Nephron (organoid): ENCODE measurements around the gene SLC25A34.

Experiments used
- H3K27ac Mint-ChIP-seq, 3 experiments: 2 replicates each; pipeline ENCODE4 v1.8.0; 2020; ENCODE audit warnings: mixed read lengths in 3 of 3, mild to moderate bottlenecking in 2 of 3, moderate library complexity in 1 of 3
- H3K27me3 Mint-ChIP-seq: 2 replicates; pipeline ENCODE4 v1.8.0; 2021; ENCODE audit warnings: low read depth, mild to moderate bottlenecking, moderate library complexity, mixed read lengths
- H3K36me3 Mint-ChIP-seq: 2 replicates; pipeline ENCODE4 v1.8.0; 2020; ENCODE audit warnings: low read depth, mixed read lengths
- H3K4me1 Mint-ChIP-seq: 2 replicates; pipeline ENCODE4 v1.8.0; 2020; ENCODE audit warnings: mixed read lengths
- H3K4me3 Mint-ChIP-seq, 3 experiments: 2 replicates each; pipeline ENCODE4 v1.8.0; 2020; ENCODE audit warnings: mild to moderate bottlenecking in 3 of 3, mixed read lengths in 3 of 3, moderate library complexity in 2 of 3
- H3K9me3 Mint-ChIP-seq: 2 replicates; pipeline ENCODE4 v1.8.0; 2020; ENCODE audit warnings: mixed read lengths
- CTCF ChIP-seq, 3 experiments: fragments of 200-600 bp; sonication (generic); IDR thresholded peaks; one replicate each; pipeline ENCODE4 v1.5.0; 2021; ENCODE audit warnings: antibody characterized with exemption in 3 of 3; ENCODE audit not compliant: unreplicated experiment in 3 of 3

The SLC25A34 gene

GRCh38 chr1:15722836-15723532 lies 13.1 kb upstream of the SLC25A34 start:
- H3K4me3 Mint-ChIP-seq = no peak overlapping the region

GRCh38 chr1:15723631-15724246 lies 12.3 kb upstream of the SLC25A34 start:
- Mint-ChIP-seq H3K36me3 (peaks cover 38% of the 10 kb centered on the region), H3K9me3 (no peaks in the 10 kb centered on the region), H3K27me3 (no peaks in the 10 kb centered on the region), H3K27ac (no peak overlapping the region), H3K4me3 (no peak overlapping the region), H3K4me1 (peaks cover 24% of the 10 kb centered on the region)
- no peak for TF ChIP-seq CTCF (IDR thresholded peaks at IDR 0.05; ENCODE audit: unreplicated experiment in 3 of 3)

More at GRCh38 chr1:15722836-15723532, 13.1 kb upstream of the SLC25A34 start:
- no peaks in the 10 kb centered on the region for H3K27me3 Mint-ChIP-seq
- TF ChIP-seq CTCF (IDR thresholded peaks at IDR 0.05; ENCODE audit: unreplicated experiment in 3 of 3) = no peak
- H3K27ac Mint-ChIP-seq = no peak overlapping the region
- H3K36me3 Mint-ChIP-seq = peaks cover 45% of the 10 kb centered on the region
- no peaks in the 10 kb centered on the region for H3K9me3 Mint-ChIP-seq
- H3K4me1 Mint-ChIP-seq = peaks cover 29% of the 10 kb centered on the region

- Mint-ChIP-seq H3K27ac (no peak overlapping the region), H3K27me3 (no peaks in the 10 kb centered on the region), H3K4me3 (no peak overlapping the region), H3K4me1 (peaks cover 24% of the 10 kb centered on the region), H3K9me3 (no peaks in the 10 kb centered on the region), H3K36me3 (peaks cover 34% of the 10 kb centered on the region)
- TF ChIP-seq CTCF (IDR thresholded peaks at IDR 0.05; ENCODE audit: unreplicated experiment in 3 of 3) = no peak
These were observed 10.8 kb upstream of the SLC25A34 start for GRCh38 chr1:15724949-15725880.

GRCh38 chr1:15726508-15726907 lies 9.6 kb upstream of the SLC25A34 start:
- Mint-ChIP-seq H3K9me3 (no peaks in the 10 kb centered on the region), H3K4me3 (no peak overlapping the region), H3K27ac (no peak overlapping the region), H3K27me3 (no peaks in the 10 kb centered on the region), H3K36me3 (peaks cover 29% of the 10 kb centered on the region), H3K4me1 (peaks cover 24% of the 10 kb centered on the region)
- no peak for TF ChIP-seq CTCF (IDR thresholded peaks at IDR 0.05; ENCODE audit: unreplicated experiment in 3 of 3)

- H3K27ac Mint-ChIP-seq = no peak overlapping the region
- peaks cover 29% of the 10 kb centered on the region for H3K36me3 Mint-ChIP-seq
- no peak for TF ChIP-seq CTCF (IDR thresholded peaks at IDR 0.05; ENCODE audit: unreplicated experiment in 3 of 3)
- H3K27me3 Mint-ChIP-seq = no peaks in the 10 kb centered on the region
- no peak overlapping the region for H3K4me3 Mint-ChIP-seq
- H3K9me3 Mint-ChIP-seq = no peaks in the 10 kb centered on the region
- peaks cover 24% of the 10 kb centered on the region for H3K4me1 Mint-ChIP-seq
These were observed 9.0 kb upstream of the SLC25A34 start for GRCh38 chr1:15727021-15727420.
